ENCODE measurements around the gene PTBP3. TPM values are rescaled to one million over a fixed set of nuclear protein-coding genes. Genes with fewer than 3 reads are reported as not detected.

PTBP3 gene
- total RNA-seq, 1 experiment from 2014 or later, result 141 TPM

DNA sequence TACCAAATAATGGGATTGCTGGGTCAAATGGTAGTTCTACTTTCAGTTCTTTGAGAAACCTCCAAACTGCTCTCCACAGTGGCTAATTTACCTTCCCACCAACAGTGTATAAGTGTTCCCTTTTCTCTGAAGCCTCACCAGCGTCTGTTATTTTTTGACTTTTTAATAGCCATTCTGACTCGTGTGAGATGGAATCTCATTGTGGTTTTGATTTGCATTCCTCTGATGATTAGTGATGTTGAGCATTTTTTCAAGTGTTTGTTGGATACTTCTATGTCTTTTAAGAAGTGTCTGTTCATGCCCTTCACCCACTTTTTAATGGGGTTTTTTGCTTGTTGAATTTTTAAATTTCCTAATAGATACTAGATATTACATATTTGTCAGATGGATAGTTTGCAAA lies 129.9 kb downstream of the PTBP3 start:
- intact Hi-C loops (cut with micrococcal nuclease; ENCODE audit: unreplicated experiment), result no loop called here
- peaks cover 4% of the 10 kb centered on the region; the same call in 1 of the 2 replicates for H3K9me3 ChIP-seq (ENCODE audit: insufficient read depth, low read depth)
- no peak overlapping the region for H3K27ac ChIP-seq
- H3K4me3 ChIP-seq, result no peak overlapping the region
- no peak overlapping the region for H2AFZ ChIP-seq
- H3K79me2 ChIP-seq (ENCODE audit: low read depth), result no peaks in the 10 kb centered on the region
- H3K4me2 ChIP-seq, result no peak overlapping the region
- POLR2A ChIA-PET (ENCODE audit: unreplicated experiment), result interaction anchor here (0.5 kb wide), 1 partner anchor 19 kb away, joined by 4 read pairs; no protein-coding TSS in a partner anchor
- DNase-seq, result no peak
- no peaks in the 10 kb centered on the region for H3K27me3 ChIP-seq (ENCODE audit: insufficient read depth, low read depth)
- peaks cover 25% of the 10 kb centered on the region; the same call in 1 of the 2 replicates for H3F3A ChIP-seq (ENCODE audit: insufficient read depth, low read depth)
- H3K9me2 ChIP-seq (ENCODE audit: insufficient read depth), result no peaks in the 10 kb centered on the region
- CTCF ChIA-PET, result no interaction called here
- BruUV-seq (replicated peaks), result no TSS peak
- TF ChIP-seq, protein P1, sequence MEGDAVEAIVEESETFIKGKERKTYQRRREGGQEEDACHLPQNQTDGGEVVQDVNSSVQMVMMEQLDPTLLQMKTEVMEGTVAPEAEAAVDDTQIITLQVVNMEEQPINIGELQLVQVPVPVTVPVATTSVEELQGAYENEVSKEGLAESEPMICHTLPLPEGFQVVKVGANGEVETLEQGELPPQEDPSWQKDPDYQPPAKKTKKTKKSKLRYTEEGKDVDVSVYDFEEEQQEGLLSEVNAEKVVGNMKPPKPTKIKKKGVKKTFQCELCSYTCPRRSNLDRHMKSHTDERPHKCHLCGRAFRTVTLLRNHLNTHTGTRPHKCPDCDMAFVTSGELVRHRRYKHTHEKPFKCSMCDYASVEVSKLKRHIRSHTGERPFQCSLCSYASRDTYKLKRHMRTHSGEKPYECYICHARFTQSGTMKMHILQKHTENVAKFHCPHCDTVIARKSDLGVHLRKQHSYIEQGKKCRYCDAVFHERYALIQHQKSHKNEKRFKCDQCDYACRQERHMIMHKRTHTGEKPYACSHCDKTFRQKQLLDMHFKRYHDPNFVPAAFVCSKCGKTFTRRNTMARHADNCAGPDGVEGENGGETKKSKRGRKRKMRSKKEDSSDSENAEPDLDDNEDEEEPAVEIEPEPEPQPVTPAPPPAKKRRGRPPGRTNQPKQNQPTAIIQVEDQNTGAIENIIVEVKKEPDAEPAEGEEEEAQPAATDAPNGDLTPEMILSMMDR (conservative IDR thresholded peaks at IDR 0.05), result no peak
- TF ChIP-seq EZH2 (IDR thresholded peaks at IDR 0.05; ENCODE audit: low read depth), result no peak
- H3K4me1 ChIP-seq (replicated peaks; ENCODE audit: insufficient read depth), result no peaks in the 10 kb centered on the region
- peaks cover 9% of the 10 kb centered on the region for H3K36me3 ChIP-seq (ENCODE audit: low read depth)
- no peaks in the 10 kb centered on the region for H4K20me1 ChIP-seq (ENCODE audit: insufficient read depth)

DNA sequence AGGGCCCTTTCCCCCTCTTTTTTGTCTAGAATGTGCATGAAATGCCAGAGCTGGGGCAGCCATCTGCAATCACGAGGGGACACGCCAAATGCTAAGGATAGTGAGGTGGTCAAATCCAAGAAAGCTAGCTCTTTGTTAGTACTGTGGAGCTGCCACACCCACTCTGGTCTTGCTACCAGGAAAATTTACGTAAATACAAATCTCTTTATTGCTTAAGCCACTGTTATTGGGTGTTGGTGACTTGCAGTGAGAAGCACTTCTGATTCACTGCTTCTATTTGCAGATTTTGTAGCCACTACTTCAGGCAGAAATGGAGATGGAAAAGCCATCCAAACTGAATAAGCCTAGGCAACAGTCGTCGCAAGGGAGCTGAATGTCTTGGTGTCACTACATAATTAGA lies 132.7 kb downstream of the PTBP3 start:
- H3K79me2 ChIP-seq (ENCODE audit: low read depth), result no peaks in the 10 kb centered on the region
- no peaks in the 10 kb centered on the region for H3K9me2 ChIP-seq (ENCODE audit: insufficient read depth)
- no peak overlapping the region for H3K4me3 ChIP-seq
- no peak overlapping the region for H3K4me2 ChIP-seq
- ChIA-PET CTCF (interaction anchor here (0.7 kb wide), 1 partner anchor 13 kb away, joined by 11 read pairs; no protein-coding TSS in a partner anchor), POLR2A (ENCODE audit: unreplicated experiment) (no interaction called here)
- no peak overlapping the region for H2AFZ ChIP-seq
- BruUV-seq (replicated peaks), result no TSS peak
- H4K20me1 ChIP-seq (ENCODE audit: insufficient read depth), result no peaks in the 10 kb centered on the region
- no peaks in the 10 kb centered on the region for H3K4me1 ChIP-seq (replicated peaks; ENCODE audit: insufficient read depth)
- H3K36me3 ChIP-seq (ENCODE audit: low read depth), result 0 out of 2 replicates have a peak, but pooled peaks cover 5% of the 10 kb centered on the region
- H3K9me3 ChIP-seq (ENCODE audit: insufficient read depth, low read depth), result 0 out of 2 replicates have a peak, but pooled peaks cover 4% of the 10 kb centered on the region
- TF ChIP-seq, protein P1 (conservative IDR thresholded peaks at IDR 0.05), result no peak
- H3K27ac ChIP-seq, result no peak overlapping the region
- no peak for DNase-seq
- intact Hi-C loops (cut with micrococcal nuclease; ENCODE audit: unreplicated experiment), result no loop called here
- peaks cover 20% of the 10 kb centered on the region; the same call in 1 of the 2 replicates for H3F3A ChIP-seq (ENCODE audit: insufficient read depth, low read depth)
- no peaks in the 10 kb centered on the region for H3K27me3 ChIP-seq (ENCODE audit: insufficient read depth, low read depth)

DNA sequence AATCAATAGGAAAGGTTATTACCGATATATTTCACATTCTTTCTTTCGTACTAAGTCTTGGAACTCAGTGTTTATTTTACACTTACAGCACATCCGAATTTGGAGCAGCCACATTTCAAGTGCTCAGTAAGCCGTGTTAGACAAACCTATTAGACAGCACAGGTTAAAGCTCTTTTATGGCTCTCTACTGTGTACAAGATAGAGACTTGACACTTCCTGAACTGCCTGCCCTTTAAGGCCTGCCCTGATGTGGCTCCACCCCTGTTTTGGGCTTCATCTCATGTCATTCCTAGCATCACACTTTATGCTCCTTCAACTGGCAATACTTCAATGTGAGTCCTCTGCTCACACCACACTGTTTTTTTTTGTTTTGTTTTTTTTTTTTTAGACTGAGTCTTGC lies 134.8 kb downstream of the PTBP3 start:
- ChIA-PET POLR2A (ENCODE audit: unreplicated experiment) (no interaction called here), CTCF (no interaction called here)
- no peaks in the 10 kb centered on the region for H3K9me2 ChIP-seq (ENCODE audit: insufficient read depth)
- no peak for DNase-seq
- H3K79me2 ChIP-seq (ENCODE audit: low read depth), result no peaks in the 10 kb centered on the region
- H3K27me3 ChIP-seq (ENCODE audit: insufficient read depth, low read depth), result no peaks in the 10 kb centered on the region
- H3F3A ChIP-seq (ENCODE audit: insufficient read depth, low read depth), result peaks cover 13% of the 10 kb centered on the region; the same call in 1 of the 2 replicates
- H2AFZ ChIP-seq, result no peak overlapping the region
- no peak overlapping the region for H3K4me2 ChIP-seq
- TF ChIP-seq, protein P1 (conservative IDR thresholded peaks at IDR 0.05), result no peak
- TF ChIP-seq EZH2 (IDR thresholded peaks at IDR 0.05; ENCODE audit: low read depth), result no peak
- H3K4me1 ChIP-seq (replicated peaks; ENCODE audit: insufficient read depth), result no peaks in the 10 kb centered on the region
- H3K9me3 ChIP-seq (ENCODE audit: insufficient read depth, low read depth), result no peaks in the 10 kb centered on the region
- no peaks in the 10 kb centered on the region for H3K36me3 ChIP-seq (ENCODE audit: low read depth)
- no TSS peak for BruUV-seq (replicated peaks)
- intact Hi-C loops (cut with micrococcal nuclease; ENCODE audit: unreplicated experiment), result no loop called here
- no peak overlapping the region for H3K4me3 ChIP-seq
- H4K20me1 ChIP-seq (ENCODE audit: insufficient read depth), result no peaks in the 10 kb centered on the region
- H3K27ac ChIP-seq, result no peak overlapping the region
